Endothelial cell of umbilical vein (primary cell): Measurements from ENCODE around the gene DTX3.

Experiments
- CTCF ChIP-seq, 2 donors: IDR thresholded peaks; 1 replicate in 1 of 2; 2 replicates in 1 of 2; pipeline ENCODE4 v1.5.1; 2011; ENCODE audit warnings: low read length in 2 of 2, mild to moderate bottlenecking in 2 of 2, moderate library complexity in 2 of 2, control low read depth in 1 of 2, inconsistent platforms in 1 of 2, low read depth in 1 of 2; ENCODE audit not compliant: insufficient read depth in 1 of 2; ENCODE audit errors: extremely low read depth in 1 of 2
- FOS ChIP-seq: IDR thresholded peaks from 2 replicates; pipeline ENCODE4 v1.6.1; 2011; ENCODE audit warnings: mild to moderate bottlenecking, low read length, moderate library complexity, borderline replicate concordance; ENCODE audit not compliant: insufficient read depth

DNA sequence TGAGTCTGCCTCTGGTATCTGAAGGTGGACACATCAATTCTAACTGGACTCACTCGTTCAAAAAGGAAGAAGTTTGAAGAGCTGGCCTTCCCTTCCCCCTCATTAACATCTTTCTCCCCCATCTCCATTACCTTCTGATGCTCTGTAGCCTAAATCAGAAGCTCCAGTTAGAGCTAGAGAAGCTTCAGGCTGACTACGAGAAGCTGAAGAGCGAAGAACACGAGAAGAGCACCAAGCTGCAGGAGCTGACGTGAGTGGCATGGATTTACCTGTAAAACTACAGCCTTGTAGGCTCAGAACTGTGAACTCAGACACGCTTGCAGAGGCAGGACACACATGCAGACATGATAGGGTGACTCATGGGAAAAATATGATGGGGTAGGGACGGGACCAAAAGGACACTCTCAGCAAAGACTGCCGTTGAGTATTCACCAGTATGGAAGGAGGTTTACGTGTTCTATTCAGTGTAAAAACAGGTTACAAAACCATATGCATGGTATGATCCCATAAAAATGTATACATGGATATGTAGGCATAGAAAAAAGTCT, 27.9 kb upstream of the DTX3 start:
- TF ChIP-seq CTCF (IDR thresholded peaks at IDR 0.05; ENCODE audit: extremely low read depth in 1 of 2, insufficient read depth in 1 of 2, low read depth in 1 of 2, low read length in 2 of 2) (no peak), FOS (no peak)
